Measurements from ENCODE around the gene SEMA6B. TPM values are rescaled to one million over a fixed set of nuclear protein-coding genes. Genes with fewer than 3 reads are reported as not detected.

Gene SEMA6B
- polyA plus RNA-seq, 1 donor (not counting 4 experiments of a cell fraction or from before 2014, with no cell fraction given) = 0.41 TPM

DNA sequence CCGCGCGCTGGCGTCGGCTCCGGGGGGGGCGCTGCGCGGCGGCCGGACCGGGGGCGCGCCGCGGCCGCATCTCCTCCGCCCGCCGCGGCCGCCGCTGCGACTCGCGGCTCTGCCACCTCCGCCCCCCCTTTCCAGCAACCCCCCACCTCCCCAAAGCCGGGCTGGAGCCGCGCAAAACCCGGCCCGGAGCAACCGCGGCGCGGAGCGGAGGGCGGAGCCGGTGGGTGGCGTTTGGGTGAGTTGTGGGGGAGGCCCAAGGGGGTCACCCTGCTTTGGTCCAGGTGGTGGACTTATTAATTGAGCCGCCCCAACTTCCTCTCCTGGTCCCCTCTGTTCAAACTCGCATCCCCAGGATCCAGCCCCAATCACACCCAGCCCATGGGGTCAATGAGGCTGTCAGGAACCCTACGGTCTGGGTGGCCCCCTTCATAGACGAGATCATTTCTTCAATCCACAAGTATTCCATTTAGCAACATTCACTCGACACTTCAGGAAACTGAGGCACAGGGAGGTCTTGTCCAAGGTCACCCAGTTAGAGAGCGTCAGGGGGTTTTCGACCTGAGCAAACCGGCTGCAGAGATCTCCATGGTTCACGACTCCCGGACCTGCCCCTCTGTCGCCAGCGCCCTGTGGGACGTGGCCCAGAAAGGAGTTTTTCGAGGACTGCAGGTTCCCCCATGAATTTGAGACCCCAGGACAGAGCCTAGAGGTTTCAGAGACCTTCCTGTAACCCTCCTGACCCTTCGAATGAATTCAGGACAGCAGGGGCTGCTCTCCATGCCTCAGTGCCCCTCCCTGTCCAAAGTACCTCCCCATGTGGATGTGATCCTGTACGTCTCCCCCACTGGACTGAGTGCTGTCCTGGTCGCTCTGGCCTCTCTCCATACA is 22.4 kb upstream of the SEMA6B start:
- no peaks in the 10 kb centered on the region for H3K36me3 ChIP-seq (ENCODE audit: control insufficient read depth in 2 of 2, extremely low read depth in 1 of 2, insufficient read depth in 2 of 2, low read length in 2 of 2)
- dilution Hi-C loops (cut with MboI; ENCODE audit: extremely low pct_ligation_motif_present, low sequenced_read_pairs) = no loop called here
- H3K9ac ChIP-seq (ENCODE audit: control insufficient read depth, extremely low read depth, insufficient read depth, low read length) = no peak overlapping the region
- peaks cover 45% of the 10 kb centered on the region for H3K27me3 ChIP-seq (ENCODE audit: control insufficient read depth, extremely low read depth, insufficient read depth, low read length)
- H3K4me3 ChIP-seq (ENCODE audit: control insufficient read depth in 2 of 3, extremely low read depth in 1 of 3, insufficient read depth in 2 of 3, low read depth in 1 of 3, low read length in 3 of 3) = no peak overlapping the region
- H4K20me1 ChIP-seq (ENCODE audit: control insufficient read depth, extremely low read depth, insufficient read depth, low read length) = no peaks in the 10 kb centered on the region
- no peak for FAIRE-seq
- H3K4me2 ChIP-seq (ENCODE audit: control insufficient read depth, extremely low read depth, insufficient read depth, low read depth, low read length) = no peak overlapping the region
- no peaks in the 10 kb centered on the region for H3K79me2 ChIP-seq (ENCODE audit: control insufficient read depth, insufficient read depth, low read length)
- TF ChIP-seq, protein P1, sequence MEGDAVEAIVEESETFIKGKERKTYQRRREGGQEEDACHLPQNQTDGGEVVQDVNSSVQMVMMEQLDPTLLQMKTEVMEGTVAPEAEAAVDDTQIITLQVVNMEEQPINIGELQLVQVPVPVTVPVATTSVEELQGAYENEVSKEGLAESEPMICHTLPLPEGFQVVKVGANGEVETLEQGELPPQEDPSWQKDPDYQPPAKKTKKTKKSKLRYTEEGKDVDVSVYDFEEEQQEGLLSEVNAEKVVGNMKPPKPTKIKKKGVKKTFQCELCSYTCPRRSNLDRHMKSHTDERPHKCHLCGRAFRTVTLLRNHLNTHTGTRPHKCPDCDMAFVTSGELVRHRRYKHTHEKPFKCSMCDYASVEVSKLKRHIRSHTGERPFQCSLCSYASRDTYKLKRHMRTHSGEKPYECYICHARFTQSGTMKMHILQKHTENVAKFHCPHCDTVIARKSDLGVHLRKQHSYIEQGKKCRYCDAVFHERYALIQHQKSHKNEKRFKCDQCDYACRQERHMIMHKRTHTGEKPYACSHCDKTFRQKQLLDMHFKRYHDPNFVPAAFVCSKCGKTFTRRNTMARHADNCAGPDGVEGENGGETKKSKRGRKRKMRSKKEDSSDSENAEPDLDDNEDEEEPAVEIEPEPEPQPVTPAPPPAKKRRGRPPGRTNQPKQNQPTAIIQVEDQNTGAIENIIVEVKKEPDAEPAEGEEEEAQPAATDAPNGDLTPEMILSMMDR (optimal IDR thresholded peaks at IDR 0.05 in 1 of 3, IDR thresholded peaks at IDR 0.05 in 1 of 3, conservative IDR thresholded peaks at IDR 0.05 in 1 of 3; ENCODE audit: extremely low read depth in 1 of 3, insufficient read depth in 2 of 3, low read length in 3 of 3) = no peak
- TF ChIP-seq EZH2 (IDR thresholded peaks at IDR 0.05; ENCODE audit: low read length) = peak; percentile 36
- no peaks in the 10 kb centered on the region for H3K9me3 ChIP-seq (ENCODE audit: control insufficient read depth, low read depth, low read length)
- no peak for DNase-seq (ENCODE audit: low read depth, low spot score)
- H3K27ac ChIP-seq (ENCODE audit: control insufficient read depth, insufficient read depth, low read length) = no peak overlapping the region
- H3K4me1 ChIP-seq (ENCODE audit: control insufficient read depth, extremely low read depth, insufficient read depth, low read length) = peaks cover 5% of the 10 kb centered on the region
- H2AFZ ChIP-seq (ENCODE audit: control insufficient read depth, low read length) = no peak overlapping the region
- no peaks in the 10 kb centered on the region for H3K9me1 ChIP-seq (ENCODE audit: control insufficient read depth, extremely low read depth, insufficient read depth, low read length)

- H3K9me1 ChIP-seq (ENCODE audit: control insufficient read depth, extremely low read depth, insufficient read depth, low read length) = no peaks in the 10 kb centered on the region
- no peaks in the 10 kb centered on the region for H3K36me3 ChIP-seq (ENCODE audit: control insufficient read depth in 2 of 2, extremely low read depth in 1 of 2, insufficient read depth in 2 of 2, low read length in 2 of 2)
- peaks cover 5% of the 10 kb centered on the region for H3K4me1 ChIP-seq (ENCODE audit: control insufficient read depth, extremely low read depth, insufficient read depth, low read length)
- DNase-seq (ENCODE audit: low read depth, low spot score) (no peak), FAIRE-seq (no peak)
- dilution Hi-C loops (cut with MboI; ENCODE audit: extremely low pct_ligation_motif_present, low sequenced_read_pairs) = no loop called here
- no peak overlapping the region for H3K9ac ChIP-seq (ENCODE audit: control insufficient read depth, extremely low read depth, insufficient read depth, low read length)
- no peak overlapping the region for H3K4me2 ChIP-seq (ENCODE audit: control insufficient read depth, extremely low read depth, insufficient read depth, low read depth, low read length)
- peak; percentile 45 for TF ChIP-seq EZH2 (IDR thresholded peaks at IDR 0.05; ENCODE audit: low read length)
- TF ChIP-seq, protein P1 (optimal IDR thresholded peaks at IDR 0.05 in 1 of 3, IDR thresholded peaks at IDR 0.05 in 1 of 3, conservative IDR thresholded peaks at IDR 0.05 in 1 of 3; ENCODE audit: extremely low read depth in 1 of 3, insufficient read depth in 2 of 3, low read length in 3 of 3) = no peak
- H3K9me3 ChIP-seq (ENCODE audit: control insufficient read depth, low read depth, low read length) = no peaks in the 10 kb centered on the region
- no peaks in the 10 kb centered on the region for H4K20me1 ChIP-seq (ENCODE audit: control insufficient read depth, extremely low read depth, insufficient read depth, low read length)
- no peaks in the 10 kb centered on the region for H3K79me2 ChIP-seq (ENCODE audit: control insufficient read depth, insufficient read depth, low read length)
- H3K27ac ChIP-seq (ENCODE audit: control insufficient read depth, insufficient read depth, low read length) = no peak overlapping the region
- H3K27me3 ChIP-seq (ENCODE audit: control insufficient read depth, extremely low read depth, insufficient read depth, low read length) = peaks cover 45% of the 10 kb centered on the region
- H2AFZ ChIP-seq (ENCODE audit: control insufficient read depth, low read length) = no peak overlapping the region
- peak overlapping the region in 1 of 3 experiments; percentile 35 for H3K4me3 ChIP-seq (ENCODE audit: control insufficient read depth in 2 of 3, extremely low read depth in 1 of 3, insufficient read depth in 2 of 3, low read depth in 1 of 3, low read length in 3 of 3)
These were observed 21.6 kb upstream of the SEMA6B start for GRCh38 chr19:4580961-4581665.

All from keratinocyte (primary cell).